ENCODE results near the gene ZBP1.

The ZBP1 gene

DNA sequence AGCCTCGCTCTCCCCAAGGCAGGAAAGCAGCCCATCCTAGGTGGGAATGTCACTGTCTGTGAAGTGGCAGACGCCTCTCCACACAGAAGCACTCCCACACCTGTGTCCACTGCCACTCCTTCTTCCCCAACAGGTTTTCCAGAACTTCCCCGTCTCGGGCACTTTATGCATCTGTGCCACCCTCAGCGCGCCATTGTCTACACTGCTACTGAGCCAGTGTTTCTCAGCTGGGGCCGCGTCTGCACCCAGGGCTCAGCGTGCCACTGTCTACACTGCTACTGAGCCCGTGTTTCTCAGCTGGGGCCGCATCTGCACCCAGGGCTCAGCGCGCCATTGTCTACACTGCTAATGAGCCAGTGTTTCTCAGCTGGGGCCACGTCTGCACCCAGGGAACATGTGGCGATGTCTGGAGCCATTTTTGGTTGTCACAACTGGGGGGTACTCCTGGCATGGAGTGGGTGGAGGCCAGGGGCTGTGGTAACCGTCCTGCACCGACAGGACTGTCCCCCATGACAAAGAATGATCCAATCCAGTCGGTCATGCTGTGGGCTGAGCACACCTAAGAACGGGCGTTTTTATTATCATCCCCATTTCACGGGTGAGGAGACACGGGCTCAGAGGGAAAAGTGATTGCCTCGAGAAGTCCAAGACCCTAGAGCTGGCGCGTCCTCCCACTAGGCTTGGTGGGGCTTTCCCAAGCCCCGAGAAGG lies 41.7 kb upstream of the ZBP1 start:
- no peak overlapping the region for H3K4me3 ChIP-seq (replicated peaks in 1 of 2; ENCODE audit: low read depth in 2 of 2, low read length in 2 of 2)
- TF ChIP-seq, protein P1, sequence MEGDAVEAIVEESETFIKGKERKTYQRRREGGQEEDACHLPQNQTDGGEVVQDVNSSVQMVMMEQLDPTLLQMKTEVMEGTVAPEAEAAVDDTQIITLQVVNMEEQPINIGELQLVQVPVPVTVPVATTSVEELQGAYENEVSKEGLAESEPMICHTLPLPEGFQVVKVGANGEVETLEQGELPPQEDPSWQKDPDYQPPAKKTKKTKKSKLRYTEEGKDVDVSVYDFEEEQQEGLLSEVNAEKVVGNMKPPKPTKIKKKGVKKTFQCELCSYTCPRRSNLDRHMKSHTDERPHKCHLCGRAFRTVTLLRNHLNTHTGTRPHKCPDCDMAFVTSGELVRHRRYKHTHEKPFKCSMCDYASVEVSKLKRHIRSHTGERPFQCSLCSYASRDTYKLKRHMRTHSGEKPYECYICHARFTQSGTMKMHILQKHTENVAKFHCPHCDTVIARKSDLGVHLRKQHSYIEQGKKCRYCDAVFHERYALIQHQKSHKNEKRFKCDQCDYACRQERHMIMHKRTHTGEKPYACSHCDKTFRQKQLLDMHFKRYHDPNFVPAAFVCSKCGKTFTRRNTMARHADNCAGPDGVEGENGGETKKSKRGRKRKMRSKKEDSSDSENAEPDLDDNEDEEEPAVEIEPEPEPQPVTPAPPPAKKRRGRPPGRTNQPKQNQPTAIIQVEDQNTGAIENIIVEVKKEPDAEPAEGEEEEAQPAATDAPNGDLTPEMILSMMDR (IDR thresholded peaks at IDR 0.05; ENCODE audit: low read depth, low read length), result no peak
- DNase-seq (ENCODE audit: low read depth in 2 of 2), result no peak

DNA sequence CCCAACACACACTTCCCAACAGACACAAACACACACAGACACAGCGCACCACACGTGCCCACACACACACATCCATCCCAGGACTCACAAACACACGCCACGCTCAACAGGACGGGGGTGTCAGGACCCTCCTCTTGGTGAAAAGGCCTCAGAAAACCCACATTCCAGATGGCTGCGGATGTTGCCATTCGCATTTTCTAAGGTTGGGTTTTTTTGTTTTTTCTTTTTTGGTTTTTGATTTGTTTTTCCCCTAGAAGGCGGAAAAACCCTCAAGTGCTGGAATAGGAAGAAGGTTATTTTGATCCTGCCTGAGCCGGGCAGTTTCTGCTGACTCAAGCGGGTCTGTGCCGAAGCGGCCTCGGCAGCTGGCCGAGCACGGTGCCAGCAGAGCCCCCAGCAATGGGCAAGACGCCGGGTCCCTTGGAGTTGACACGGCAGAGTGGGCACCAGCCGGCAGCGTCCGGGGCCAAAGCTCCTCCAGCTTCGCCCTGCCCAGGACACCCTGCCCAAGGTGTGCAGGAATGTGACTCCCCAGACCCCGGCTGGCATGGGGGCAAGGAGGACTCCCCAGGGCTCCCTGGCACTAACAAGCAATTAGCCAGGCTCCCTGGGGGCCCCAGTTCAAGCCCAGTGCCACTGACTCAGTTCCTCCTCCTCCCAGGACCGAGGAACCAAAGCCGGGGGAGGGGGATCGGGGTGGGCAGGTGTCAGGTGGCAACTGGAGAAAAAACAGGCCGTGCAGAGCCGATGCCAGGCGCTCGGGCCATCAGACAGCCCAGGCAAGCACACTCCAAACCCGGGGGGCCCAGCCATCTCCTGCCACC lies 40.9 kb upstream of the ZBP1 start:
- no peak overlapping the region for H3K4me3 ChIP-seq (replicated peaks in 1 of 2; ENCODE audit: low read depth in 2 of 2, low read length in 2 of 2)
- no peak for DNase-seq (ENCODE audit: low read depth in 2 of 2)
- TF ChIP-seq, protein P1 (IDR thresholded peaks at IDR 0.05; ENCODE audit: low read depth, low read length), result no peak

DNA sequence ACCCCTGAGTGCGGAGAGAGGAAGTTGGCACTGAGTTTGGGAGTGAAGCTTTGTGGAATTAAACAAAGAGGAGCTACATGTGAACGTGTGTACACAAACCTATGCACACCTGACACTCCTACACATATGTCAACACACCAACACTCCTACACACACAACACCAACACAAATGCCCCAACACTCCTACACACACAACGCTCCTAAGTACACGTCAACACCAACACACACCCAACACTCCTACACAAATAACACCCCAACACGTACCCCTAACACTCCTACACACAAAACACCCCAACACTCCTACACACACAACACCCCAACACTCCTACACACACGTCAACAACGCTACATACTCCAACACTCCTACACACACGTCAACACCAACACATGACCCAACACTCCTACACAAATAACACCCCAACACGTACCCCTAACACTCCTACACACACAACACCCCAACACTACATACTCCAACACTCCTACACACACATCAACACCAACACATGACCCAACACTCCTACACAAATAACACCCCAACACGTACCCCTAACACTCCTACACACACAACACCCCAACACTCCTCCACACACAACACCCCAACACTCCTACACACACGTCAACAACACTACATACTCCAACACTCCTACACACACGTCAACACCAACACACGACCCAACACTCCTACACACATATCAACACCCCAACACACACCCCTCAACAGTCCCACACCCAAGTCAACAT lies 40.1 kb upstream of the ZBP1 start:
- H3K4me3 ChIP-seq (replicated peaks in 1 of 2; ENCODE audit: low read depth in 2 of 2, low read length in 2 of 2), result no peak overlapping the region
- DNase-seq (ENCODE audit: low read depth in 2 of 2), result no peak
- TF ChIP-seq, protein P1 (IDR thresholded peaks at IDR 0.05; ENCODE audit: low read depth, low read length), result no peak

DNA sequence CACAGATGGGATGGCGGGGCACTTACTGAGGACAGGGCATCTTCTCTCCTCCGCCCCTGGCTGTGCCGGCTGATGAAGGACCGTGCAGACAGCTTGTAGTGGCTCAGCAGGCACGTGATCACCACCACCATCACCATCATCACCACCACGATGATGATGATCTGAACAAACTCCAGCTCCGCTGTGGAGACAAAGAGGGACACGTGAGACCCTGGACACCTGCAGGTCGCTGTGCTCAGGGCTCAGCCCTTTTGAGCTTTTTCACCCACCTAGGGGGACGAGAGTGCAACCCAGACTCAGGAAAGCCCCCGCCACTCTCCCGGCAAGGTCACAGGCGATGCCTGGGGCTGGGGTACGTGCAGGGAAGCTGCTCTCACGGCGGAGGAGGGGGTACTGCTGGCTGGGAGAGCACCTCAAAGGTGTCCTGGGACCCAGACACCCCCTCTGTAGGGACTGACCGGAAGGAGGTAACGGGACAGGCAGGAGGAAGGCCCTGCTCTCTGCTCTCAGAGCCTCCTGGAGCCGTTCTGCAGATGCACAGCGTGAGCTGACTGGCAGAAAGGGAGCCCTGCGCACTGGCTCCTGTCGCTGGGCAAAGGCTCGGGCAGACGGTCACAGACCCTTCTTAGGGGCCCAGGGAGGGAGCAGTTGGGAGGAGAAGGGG lies 39.4 kb upstream of the ZBP1 start:
- H3K4me3 ChIP-seq (replicated peaks in 1 of 2; ENCODE audit: low read depth in 2 of 2, low read length in 2 of 2), result no peak overlapping the region
- TF ChIP-seq, protein P1 (IDR thresholded peaks at IDR 0.05; ENCODE audit: low read depth, low read length), result no peak
- no peak for DNase-seq (ENCODE audit: low read depth in 2 of 2)

DNA sequence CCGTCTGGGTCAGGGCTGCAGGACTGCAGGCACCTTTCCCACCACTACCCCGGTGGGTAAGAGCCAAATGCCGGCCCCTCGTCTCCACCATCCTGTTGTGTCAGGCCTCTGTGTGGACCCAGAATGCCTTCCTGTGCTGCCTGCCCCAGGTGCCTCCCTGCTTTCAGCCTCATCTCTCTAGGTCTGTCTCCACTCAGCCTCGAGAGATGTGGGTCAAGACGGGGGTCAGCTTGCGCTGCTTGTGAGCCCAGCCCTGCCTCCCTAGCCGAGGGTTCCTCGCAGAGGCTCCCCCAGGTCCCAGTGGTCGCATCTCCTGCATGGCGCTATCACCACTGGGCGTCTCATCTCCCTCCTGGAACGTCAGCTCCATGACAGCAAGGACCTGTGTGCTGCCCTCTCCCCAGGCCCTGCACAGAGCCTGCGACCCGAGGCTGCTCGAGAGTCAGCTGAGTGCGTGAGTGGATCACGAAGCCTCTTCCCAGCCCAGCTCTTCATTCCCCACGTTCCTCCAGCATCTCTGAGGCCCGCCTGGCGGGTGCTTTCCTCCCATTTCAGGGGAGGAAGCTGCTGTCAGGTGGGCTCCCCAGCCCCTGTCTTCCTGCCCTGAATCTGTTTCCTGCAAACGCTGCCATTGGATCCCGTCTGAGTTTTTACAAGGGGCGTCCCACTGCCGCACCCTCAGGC lies 38.7 kb upstream of the ZBP1 start:
- TF ChIP-seq, protein P1 (IDR thresholded peaks at IDR 0.05; ENCODE audit: low read depth, low read length), result no peak
- H3K4me3 ChIP-seq (replicated peaks in 1 of 2; ENCODE audit: low read depth in 2 of 2, low read length in 2 of 2), result no peak overlapping the region
- no peak for DNase-seq (ENCODE audit: low read depth in 2 of 2)

DNA sequence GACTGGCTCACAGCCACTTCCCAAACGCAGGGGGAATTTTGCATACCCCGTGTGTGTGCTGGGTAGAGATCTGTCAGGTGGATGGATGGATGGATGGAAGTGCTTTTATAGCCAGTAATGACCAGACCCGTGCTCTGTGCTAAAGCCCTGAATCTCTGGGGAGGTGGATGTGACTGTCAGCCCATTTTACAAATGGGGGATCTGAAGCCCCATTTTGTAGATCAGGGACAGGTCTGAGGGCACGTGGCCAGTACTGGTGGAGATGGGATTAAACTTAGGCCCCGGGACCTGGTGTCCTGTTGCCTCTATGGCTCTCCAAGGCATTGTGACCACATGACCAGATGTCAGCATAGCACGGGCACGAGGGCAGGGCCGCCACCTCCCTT lies 38.2 kb upstream of the ZBP1 start:
- TF ChIP-seq, protein P1 (IDR thresholded peaks at IDR 0.05; ENCODE audit: low read depth, low read length), result no peak

More for the DNA sequence above, 38.2 kb upstream of the ZBP1 start:
- no peak for DNase-seq (ENCODE audit: low read depth in 2 of 2)
- no peak overlapping the region for H3K4me3 ChIP-seq (replicated peaks in 1 of 2; ENCODE audit: low read depth in 2 of 2, low read length in 2 of 2)
